Neural cell (in vitro differentiated cells): Measurements from ENCODE around the gene PSEN2.

Experiments
- EP300 ChIP-seq: fragments of 450-650 bp; conservative IDR thresholded peaks from 2 replicates; pipeline ENCODE4 v1.6.1; 2014; ENCODE audit warnings: antibody characterized with exemption, mild to moderate bottlenecking, moderate library complexity; ENCODE audit not compliant: poor library complexity, severe bottlenecking
- EZH2 ChIP-seq: fragments of 200-600, 300-800 bp; shearing (Covaris generic), sonication (generic); IDR thresholded peaks from 2 replicates; pipeline ENCODE4 v1.6.1; 2014; ENCODE audit warnings: antibody characterized with exemption, low read length, borderline replicate concordance, mild to moderate bottlenecking; ENCODE audit not compliant: insufficient read depth, poor library complexity, severe bottlenecking
- POLR2AphosphoS5 ChIP-seq: IDR thresholded peaks from 2 replicates; pipeline ENCODE4 v1.6.1; 2012
- RAD21 ChIP-seq: fragments of 450-650 bp; conservative IDR thresholded peaks from 2 replicates; pipeline ENCODE4 v1.6.1; 2014; ENCODE audit warnings: antibody characterized with exemption, mild to moderate bottlenecking, moderate library complexity
- SMC3 ChIP-seq: fragments of 450-650 bp; conservative IDR thresholded peaks from 2 replicates; pipeline ENCODE4 v1.6.1; 2014; ENCODE audit warnings: antibody characterized with exemption, mild to moderate bottlenecking, moderate library complexity; ENCODE audit not compliant: poor library complexity
- TAF1 ChIP-seq: IDR thresholded peaks from 2 replicates; pipeline ENCODE4 v1.6.1; 2012; ENCODE audit warnings: low read depth
- TF ChIP-seq, protein P1 (sequence below): fragments of 450-650 bp; IDR thresholded peaks from 2 replicates; pipeline ENCODE4 v1.5.1; 2014; ENCODE audit warnings: antibody characterized with exemption, mild to moderate bottlenecking, moderate library complexity; ENCODE audit not compliant: poor library complexity, severe bottlenecking
- TF ChIP-seq, protein P2 (sequence below): IDR thresholded peaks from 2 replicates; pipeline ENCODE4 v1.6.1; 2012; ENCODE audit warnings: borderline replicate concordance

DNA sequence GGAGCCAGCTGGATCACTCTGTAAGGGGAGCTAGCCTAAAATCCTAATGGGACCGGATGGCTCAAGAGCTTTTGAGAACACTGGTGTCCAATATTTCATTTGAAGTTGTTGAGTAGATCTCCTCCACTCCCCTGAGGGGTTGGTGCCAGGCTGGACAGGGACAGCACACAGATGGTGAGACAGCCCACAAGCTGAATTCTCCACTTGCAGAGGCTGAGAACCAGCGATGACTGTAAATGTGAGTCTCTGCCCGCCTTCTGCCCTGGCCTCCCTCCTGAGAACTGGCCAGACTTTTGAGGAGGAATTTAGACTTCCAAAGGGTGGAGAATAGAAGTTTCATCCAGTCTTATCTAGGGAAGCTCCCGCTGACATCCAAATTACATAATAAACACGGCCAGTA lies 49.2 kb downstream of the PSEN2 start:
- no peak for TF ChIP-seq POLR2AphosphoS5
- TF ChIP-seq TAF1, result no peak
- TF ChIP-seq, protein P1, sequence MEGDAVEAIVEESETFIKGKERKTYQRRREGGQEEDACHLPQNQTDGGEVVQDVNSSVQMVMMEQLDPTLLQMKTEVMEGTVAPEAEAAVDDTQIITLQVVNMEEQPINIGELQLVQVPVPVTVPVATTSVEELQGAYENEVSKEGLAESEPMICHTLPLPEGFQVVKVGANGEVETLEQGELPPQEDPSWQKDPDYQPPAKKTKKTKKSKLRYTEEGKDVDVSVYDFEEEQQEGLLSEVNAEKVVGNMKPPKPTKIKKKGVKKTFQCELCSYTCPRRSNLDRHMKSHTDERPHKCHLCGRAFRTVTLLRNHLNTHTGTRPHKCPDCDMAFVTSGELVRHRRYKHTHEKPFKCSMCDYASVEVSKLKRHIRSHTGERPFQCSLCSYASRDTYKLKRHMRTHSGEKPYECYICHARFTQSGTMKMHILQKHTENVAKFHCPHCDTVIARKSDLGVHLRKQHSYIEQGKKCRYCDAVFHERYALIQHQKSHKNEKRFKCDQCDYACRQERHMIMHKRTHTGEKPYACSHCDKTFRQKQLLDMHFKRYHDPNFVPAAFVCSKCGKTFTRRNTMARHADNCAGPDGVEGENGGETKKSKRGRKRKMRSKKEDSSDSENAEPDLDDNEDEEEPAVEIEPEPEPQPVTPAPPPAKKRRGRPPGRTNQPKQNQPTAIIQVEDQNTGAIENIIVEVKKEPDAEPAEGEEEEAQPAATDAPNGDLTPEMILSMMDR, result no peak
- TF ChIP-seq EP300, result no peak
- TF ChIP-seq SMC3, result no peak
- TF ChIP-seq EZH2, result no peak
- TF ChIP-seq, protein P2, sequence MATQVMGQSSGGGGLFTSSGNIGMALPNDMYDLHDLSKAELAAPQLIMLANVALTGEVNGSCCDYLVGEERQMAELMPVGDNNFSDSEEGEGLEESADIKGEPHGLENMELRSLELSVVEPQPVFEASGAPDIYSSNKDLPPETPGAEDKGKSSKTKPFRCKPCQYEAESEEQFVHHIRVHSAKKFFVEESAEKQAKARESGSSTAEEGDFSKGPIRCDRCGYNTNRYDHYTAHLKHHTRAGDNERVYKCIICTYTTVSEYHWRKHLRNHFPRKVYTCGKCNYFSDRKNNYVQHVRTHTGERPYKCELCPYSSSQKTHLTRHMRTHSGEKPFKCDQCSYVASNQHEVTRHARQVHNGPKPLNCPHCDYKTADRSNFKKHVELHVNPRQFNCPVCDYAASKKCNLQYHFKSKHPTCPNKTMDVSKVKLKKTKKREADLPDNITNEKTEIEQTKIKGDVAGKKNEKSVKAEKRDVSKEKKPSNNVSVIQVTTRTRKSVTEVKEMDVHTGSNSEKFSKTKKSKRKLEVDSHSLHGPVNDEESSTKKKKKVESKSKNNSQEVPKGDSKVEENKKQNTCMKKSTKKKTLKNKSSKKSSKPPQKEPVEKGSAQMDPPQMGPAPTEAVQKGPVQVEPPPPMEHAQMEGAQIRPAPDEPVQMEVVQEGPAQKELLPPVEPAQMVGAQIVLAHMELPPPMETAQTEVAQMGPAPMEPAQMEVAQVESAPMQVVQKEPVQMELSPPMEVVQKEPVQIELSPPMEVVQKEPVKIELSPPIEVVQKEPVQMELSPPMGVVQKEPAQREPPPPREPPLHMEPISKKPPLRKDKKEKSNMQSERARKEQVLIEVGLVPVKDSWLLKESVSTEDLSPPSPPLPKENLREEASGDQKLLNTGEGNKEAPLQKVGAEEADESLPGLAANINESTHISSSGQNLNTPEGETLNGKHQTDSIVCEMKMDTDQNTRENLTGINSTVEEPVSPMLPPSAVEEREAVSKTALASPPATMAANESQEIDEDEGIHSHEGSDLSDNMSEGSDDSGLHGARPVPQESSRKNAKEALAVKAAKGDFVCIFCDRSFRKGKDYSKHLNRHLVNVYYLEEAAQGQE, result no peak
- no peak for TF ChIP-seq RAD21
